ENCODE data around the gene MRPS23. TPM values are rescaled to one million over a fixed set of nuclear protein-coding genes. Genes with fewer than 3 reads are reported as not detected.
A peak's percentile ranks its signal among the peaks of the same experiment; 100 is the strongest.

MRPS23 gene
- total RNA-seq, 4 donors from 2014 or later, result 0.37 to 11.1 (median 6.5) TPM

DNA sequence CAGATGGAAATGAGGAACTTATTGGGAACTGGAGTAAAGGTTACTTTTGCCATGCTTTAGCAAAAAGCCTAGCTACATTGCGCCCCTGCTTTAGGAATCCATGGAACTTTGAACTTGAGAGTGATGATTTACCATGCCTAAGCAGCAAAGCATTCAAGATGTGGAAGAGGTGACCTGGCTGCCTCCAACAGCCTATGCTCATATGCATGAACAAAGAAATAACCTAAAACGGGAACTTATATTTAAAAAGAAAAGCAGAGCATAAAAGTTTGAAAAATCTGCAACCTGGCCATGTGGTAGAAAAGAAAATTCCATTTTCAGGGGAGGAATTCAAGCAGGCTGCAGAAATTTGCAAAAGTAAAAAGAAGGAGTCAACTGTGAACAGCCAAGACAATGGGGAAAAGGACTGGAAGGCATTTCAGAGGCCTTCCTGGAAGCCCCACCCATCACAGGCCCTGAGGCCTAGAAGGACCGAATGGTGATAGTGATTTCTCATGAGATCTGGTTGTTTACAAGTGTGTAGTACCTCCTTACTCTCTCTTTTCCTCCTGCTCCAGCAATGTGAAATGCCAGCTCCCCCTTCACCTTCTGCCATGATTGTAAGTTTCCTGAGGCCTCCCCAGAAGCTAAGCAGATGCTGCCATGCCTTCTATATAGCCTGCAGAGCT is 48.7 kb downstream of the MRPS23 start:
- 79 to 80% methylated on average over 1 to 3 of the region's 3 CpGs for WGBS, 2 donors (ENCODE audit: low coverage in 1 of 2)

DNA sequence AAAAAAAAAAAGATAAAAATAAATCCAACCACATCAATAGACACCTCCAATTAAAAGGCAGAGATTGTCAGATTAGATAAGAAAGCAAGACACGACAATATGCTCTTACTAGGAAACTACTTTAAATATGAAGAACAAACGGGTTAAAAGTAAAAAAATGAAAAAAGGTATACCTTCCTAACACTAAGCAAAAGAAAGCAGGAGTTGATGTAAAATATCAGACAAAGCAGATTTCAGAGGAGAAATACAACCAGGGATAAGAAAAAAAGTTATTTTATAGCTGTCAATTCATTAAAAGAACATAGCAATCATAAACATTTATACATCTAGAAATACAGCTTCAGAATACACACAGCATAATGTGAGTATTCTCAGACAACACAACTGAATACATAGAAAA is 55.0 kb downstream of the MRPS23 start:
- no peaks in the 10 kb centered on the region for H3K4me1 ChIP-seq
- H3K9me3 ChIP-seq, result no peaks in the 10 kb centered on the region
- TF ChIP-seq EP300 (IDR thresholded peaks at IDR 0.05; ENCODE audit: low read depth) (no peak), POLR2AphosphoS5 (IDR thresholded peaks at IDR 0.05) (no peak), POLR2A (IDR thresholded peaks at IDR 0.05) (no peak)
- TF ChIP-seq, protein P1, sequence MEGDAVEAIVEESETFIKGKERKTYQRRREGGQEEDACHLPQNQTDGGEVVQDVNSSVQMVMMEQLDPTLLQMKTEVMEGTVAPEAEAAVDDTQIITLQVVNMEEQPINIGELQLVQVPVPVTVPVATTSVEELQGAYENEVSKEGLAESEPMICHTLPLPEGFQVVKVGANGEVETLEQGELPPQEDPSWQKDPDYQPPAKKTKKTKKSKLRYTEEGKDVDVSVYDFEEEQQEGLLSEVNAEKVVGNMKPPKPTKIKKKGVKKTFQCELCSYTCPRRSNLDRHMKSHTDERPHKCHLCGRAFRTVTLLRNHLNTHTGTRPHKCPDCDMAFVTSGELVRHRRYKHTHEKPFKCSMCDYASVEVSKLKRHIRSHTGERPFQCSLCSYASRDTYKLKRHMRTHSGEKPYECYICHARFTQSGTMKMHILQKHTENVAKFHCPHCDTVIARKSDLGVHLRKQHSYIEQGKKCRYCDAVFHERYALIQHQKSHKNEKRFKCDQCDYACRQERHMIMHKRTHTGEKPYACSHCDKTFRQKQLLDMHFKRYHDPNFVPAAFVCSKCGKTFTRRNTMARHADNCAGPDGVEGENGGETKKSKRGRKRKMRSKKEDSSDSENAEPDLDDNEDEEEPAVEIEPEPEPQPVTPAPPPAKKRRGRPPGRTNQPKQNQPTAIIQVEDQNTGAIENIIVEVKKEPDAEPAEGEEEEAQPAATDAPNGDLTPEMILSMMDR (IDR thresholded peaks at IDR 0.05), result no peak
- intact Hi-C loops (cut with DNase I; ENCODE audit: low total_unique reads), result no loop called here
- H3K27me3 ChIP-seq, result peaks cover 15% of the 10 kb centered on the region
- in situ Hi-C loops (cut with MboI; ENCODE audit: low pct_ligation_motif_present in 1 of 4, low pct_unique_long_range_greater_than_20kb in 1 of 4, low sequenced_read_pairs in 3 of 4), result no loop called here
- WGBS, 2 donors (ENCODE audit: low coverage in 1 of 2), result 23 to 30% methylated on average over 2 of the region's 2 CpGs
- no peaks in the 10 kb centered on the region for H3K36me3 ChIP-seq
- no peak overlapping the region for H3K27ac ChIP-seq
- H3K4me3 ChIP-seq, result no peak overlapping the region
- DNase-seq, result no peak

More for the DNA sequence above, 48.7 kb downstream of the MRPS23 start:
- no peak for TF ChIP-seq POLR2AphosphoS5 (IDR thresholded peaks at IDR 0.05)
- no peak for TF ChIP-seq POLR2A (IDR thresholded peaks at IDR 0.05)
- TF ChIP-seq, protein P1 (IDR thresholded peaks at IDR 0.05), result no peak
- TF ChIP-seq EP300 (IDR thresholded peaks at IDR 0.05; ENCODE audit: low read depth), result no peak
- no peaks in the 10 kb centered on the region for H3K27me3 ChIP-seq
- DNase-seq, result no peak
- no peak overlapping the region for H3K4me3 ChIP-seq
- no peaks in the 10 kb centered on the region for H3K36me3 ChIP-seq
- intact Hi-C loops (cut with DNase I; ENCODE audit: low total_unique reads), result no loop called here
- H3K4me1 ChIP-seq, result no peaks in the 10 kb centered on the region
- no peaks in the 10 kb centered on the region for H3K9me3 ChIP-seq
- in situ Hi-C loops (cut with MboI; ENCODE audit: low pct_ligation_motif_present in 1 of 4, low pct_unique_long_range_greater_than_20kb in 1 of 4, low sequenced_read_pairs in 3 of 4), result no loop called here
- H3K27ac ChIP-seq, result no peak overlapping the region

DNA sequence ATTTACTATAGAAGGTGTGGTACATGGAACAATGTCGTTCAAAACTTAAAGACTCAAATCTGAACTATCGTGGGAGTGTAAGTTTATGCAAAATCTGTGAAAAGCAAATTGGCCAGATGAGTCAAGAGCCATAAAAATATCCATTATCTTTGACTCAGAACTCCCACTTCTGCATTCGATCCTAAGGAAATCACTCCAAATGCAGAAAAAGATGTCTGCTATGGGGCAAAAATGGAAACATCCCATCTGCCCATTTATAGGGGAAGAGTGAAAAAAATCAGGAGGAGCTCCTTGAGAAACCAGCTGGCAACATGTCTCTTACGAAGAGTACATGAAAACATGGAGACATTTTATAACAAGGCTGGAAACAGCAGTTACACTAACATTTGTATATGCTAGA is 61.1 kb downstream of the MRPS23 start:
- Histone ChIP-seq H3K4me1 (no peaks in the 10 kb centered on the region), H3K9me3 (no peaks in the 10 kb centered on the region), H3K36me3 (no peaks in the 10 kb centered on the region), H3K27me3 (peaks cover 35% of the 10 kb centered on the region), H3K27ac (no peak overlapping the region), H3K4me3 (no peak overlapping the region)
- 34 to 38% methylated on average over 4 of the region's 4 CpGs for WGBS, 2 donors (ENCODE audit: low coverage in 1 of 2)
- intact Hi-C loops (cut with DNase I; ENCODE audit: low total_unique reads), result no loop called here
- TF ChIP-seq EP300 (IDR thresholded peaks at IDR 0.05; ENCODE audit: low read depth) (no peak), POLR2AphosphoS5 (IDR thresholded peaks at IDR 0.05) (no peak), POLR2A (IDR thresholded peaks at IDR 0.05) (no peak)
- TF ChIP-seq, protein P1 (IDR thresholded peaks at IDR 0.05), result no peak
- no peak for DNase-seq
- in situ Hi-C loops (cut with MboI; ENCODE audit: low pct_ligation_motif_present in 1 of 4, low pct_unique_long_range_greater_than_20kb in 1 of 4, low sequenced_read_pairs in 3 of 4), result no loop called here

DNA sequence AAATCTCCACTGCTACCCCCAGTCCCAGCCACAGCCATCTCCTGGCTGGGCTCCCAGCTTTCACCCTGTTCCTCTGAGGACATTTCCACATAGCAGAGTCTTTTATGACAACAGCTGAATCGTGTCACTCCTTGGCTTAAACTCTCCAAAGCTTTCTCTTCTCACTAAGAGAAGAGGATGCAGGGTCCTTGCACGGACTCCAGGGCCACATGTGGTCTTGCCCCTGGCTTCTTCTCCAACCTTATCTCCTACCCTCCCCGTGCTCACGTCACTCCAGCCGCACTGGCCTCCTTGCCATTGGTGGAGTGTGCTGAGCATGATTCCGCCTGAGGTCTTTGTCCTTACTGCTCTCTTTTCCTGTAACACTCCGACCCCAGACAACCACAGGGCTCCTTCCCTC is 64.8 kb downstream of the MRPS23 start:
- H3K36me3 ChIP-seq, result no peaks in the 10 kb centered on the region
- H3K9me3 ChIP-seq, result no peaks in the 10 kb centered on the region
- in situ Hi-C loops (cut with MboI; ENCODE audit: low pct_ligation_motif_present in 1 of 4, low pct_unique_long_range_greater_than_20kb in 1 of 4, low sequenced_read_pairs in 3 of 4), result no loop called here
- H3K4me3 ChIP-seq, result no peak overlapping the region
- WGBS, 2 donors (ENCODE audit: low coverage in 1 of 2), result 63 to 80% methylated on average over 7 of the region's 7 CpGs
- peaks cover 35% of the 10 kb centered on the region for H3K27me3 ChIP-seq
- H3K4me1 ChIP-seq, result peaks cover 5 to 17% (median 10%) of the 10 kb centered on the region in 4 donors
- TF ChIP-seq, protein P1 (IDR thresholded peaks at IDR 0.05), result no peak
- TF ChIP-seq EP300 (IDR thresholded peaks at IDR 0.05; ENCODE audit: low read depth) (no peak), POLR2AphosphoS5 (IDR thresholded peaks at IDR 0.05) (no peak), POLR2A (IDR thresholded peaks at IDR 0.05) (no peak)
- H3K27ac ChIP-seq, result no peak overlapping the region
- intact Hi-C loops (cut with DNase I; ENCODE audit: low total_unique reads), result no loop called here
- DNase-seq, result peak; percentile 13

Small RNA genes lying within 50 kb of the gene (small RNA-seq; reads per million reads assigned to genes)
- gene RN7SKP94, result 0 reads per million in 4 donors

Other genes with a start within 250 kb of the MRPS23 start
- not detected for gene CCDC182, start 104.7 kb downstream of the MRPS23 start, total RNA-seq
- gene CUEDC1, start 105.4 kb upstream of the MRPS23 start, total RNA-seq, result 10 to 100 TPM; 20.2 to 27.3 (median 24.6) TPM
- gene VEZF1, start 138.2 kb upstream of the MRPS23 start, total RNA-seq, result 10 to 100 TPM; 44.0 to 65.1 (median 50.1) TPM
- gene SRSF1, start 157.2 kb upstream of the MRPS23 start, total RNA-seq, result 100 to 1,000 TPM; 122 to 174 (median 143) TPM
- gene DYNLL2, start 233.4 kb upstream of the MRPS23 start, total RNA-seq, result 10 to 100 TPM; 12.3 to 26.2 (median 22.7) TPM

All from transverse colon (tissue), 4 donors.